ENCODE data around the gene LMCD1.

GRCh38 chr3:8603115-8603710 is 101.6 kb downstream of the LMCD1 start:
- TF ChIP-seq, protein P1, sequence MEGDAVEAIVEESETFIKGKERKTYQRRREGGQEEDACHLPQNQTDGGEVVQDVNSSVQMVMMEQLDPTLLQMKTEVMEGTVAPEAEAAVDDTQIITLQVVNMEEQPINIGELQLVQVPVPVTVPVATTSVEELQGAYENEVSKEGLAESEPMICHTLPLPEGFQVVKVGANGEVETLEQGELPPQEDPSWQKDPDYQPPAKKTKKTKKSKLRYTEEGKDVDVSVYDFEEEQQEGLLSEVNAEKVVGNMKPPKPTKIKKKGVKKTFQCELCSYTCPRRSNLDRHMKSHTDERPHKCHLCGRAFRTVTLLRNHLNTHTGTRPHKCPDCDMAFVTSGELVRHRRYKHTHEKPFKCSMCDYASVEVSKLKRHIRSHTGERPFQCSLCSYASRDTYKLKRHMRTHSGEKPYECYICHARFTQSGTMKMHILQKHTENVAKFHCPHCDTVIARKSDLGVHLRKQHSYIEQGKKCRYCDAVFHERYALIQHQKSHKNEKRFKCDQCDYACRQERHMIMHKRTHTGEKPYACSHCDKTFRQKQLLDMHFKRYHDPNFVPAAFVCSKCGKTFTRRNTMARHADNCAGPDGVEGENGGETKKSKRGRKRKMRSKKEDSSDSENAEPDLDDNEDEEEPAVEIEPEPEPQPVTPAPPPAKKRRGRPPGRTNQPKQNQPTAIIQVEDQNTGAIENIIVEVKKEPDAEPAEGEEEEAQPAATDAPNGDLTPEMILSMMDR (IDR thresholded peaks at IDR 0.05; ENCODE audit: insufficient read depth, low read length, poor library complexity, severe bottlenecking), result no peak
- TF ChIP-seq EZH2phosphoT487 (conservative IDR thresholded peaks at IDR 0.05; ENCODE audit: low read length), result no peak
